ENCODE data around the gene HBP1.
"Not testable (repeated sequence)": the region's sequence is repeated elsewhere in the genome, so short reads cannot be mapped to it uniquely, and the experiment has no call there.

Gene HBP1

DNA sequence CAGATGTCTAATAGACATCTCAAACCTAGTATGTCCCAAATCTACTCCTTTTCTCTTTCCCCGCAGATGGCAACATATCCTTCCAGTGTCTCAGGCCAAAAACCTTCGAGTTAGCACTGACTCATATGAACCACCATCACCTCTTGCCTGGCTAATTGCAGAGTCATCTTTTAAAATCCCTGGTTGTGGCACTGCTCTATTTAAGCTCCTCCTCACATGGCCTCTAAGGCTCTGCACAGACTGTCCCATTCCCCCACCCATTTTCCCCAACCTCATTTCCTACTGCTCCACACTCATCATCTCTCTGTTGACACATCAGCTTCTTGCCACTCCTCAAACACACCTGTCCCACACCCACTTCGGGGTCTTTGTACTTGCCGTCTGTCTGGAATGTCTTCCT, 16.8 kb upstream of the HBP1 start:
- no peak for FAIRE-seq
- DNase-seq (ENCODE audit: insufficient read length, low spot score) = no peak

GRCh38 chr7:107154826-107155225, 14.0 kb upstream of the HBP1 start:
- DNase-seq (ENCODE audit: insufficient read length, low spot score) = no peak
- FAIRE-seq = no peak

- FAIRE-seq; DNase-seq (ENCODE audit: insufficient read length, low spot score): not testable (repeated sequence)
Measured at GRCh38 chr7:107155726-107156125, 13.1 kb upstream of the HBP1 start.

GRCh38 chr7:107157091-107157490, 11.7 kb upstream of the HBP1 start:
- DNase-seq (ENCODE audit: insufficient read length, low spot score) (no peak), FAIRE-seq (no peak)

GRCh38 chr7:107158028-107158427, 10.8 kb upstream of the HBP1 start:
- FAIRE-seq (no peak), DNase-seq (ENCODE audit: insufficient read length, low spot score) (no peak)

DNA sequence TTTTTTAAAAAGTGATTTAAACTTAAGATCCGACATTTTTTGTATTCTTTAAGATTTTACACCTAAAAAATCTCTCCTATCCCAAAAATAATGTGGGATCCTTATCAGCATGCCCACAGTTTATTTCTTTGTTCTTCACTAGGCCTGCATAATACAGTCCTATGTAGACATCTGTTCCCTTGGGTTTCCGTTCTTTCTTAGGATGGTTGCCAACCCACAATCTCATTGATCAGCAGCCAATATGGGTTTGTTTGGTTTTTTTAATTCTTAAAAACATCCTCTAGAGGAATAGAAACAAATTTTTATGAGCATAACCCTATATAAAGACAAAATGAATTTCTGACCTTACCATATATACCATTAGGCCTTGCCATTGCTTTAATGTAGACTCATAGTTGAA, 8.4 kb upstream of the HBP1 start:
- no peak for FAIRE-seq
- DNase-seq (ENCODE audit: insufficient read length, low spot score) = no peak

- FAIRE-seq (no peak), DNase-seq (ENCODE audit: insufficient read length, low spot score) (no peak)
Measured at GRCh38 chr7:107161415-107161814, 7.4 kb upstream of the HBP1 start.

- FAIRE-seq = no peak
- no peak for DNase-seq (ENCODE audit: insufficient read length, low spot score)
Measured at GRCh38 chr7:107162475-107162874, 6.3 kb upstream of the HBP1 start.

- no peak for FAIRE-seq
- DNase-seq (ENCODE audit: insufficient read length, low spot score) = no peak
Measured at GRCh38 chr7:107164092-107164491, 4.7 kb upstream of the HBP1 start.

GRCh38 chr7:107165341-107165740, 3.5 kb upstream of the HBP1 start:
- DNase-seq (ENCODE audit: insufficient read length, low spot score) = no peak
- FAIRE-seq = no peak

- DNase-seq (ENCODE audit: insufficient read length, low spot score) = no peak
- no peak for FAIRE-seq
Measured at GRCh38 chr7:107166736-107167426, 1.9 kb upstream of the HBP1 start.

GRCh38 chr7:107167483-107168232, 1.1 kb upstream of the HBP1 start:
- FAIRE-seq (no peak), DNase-seq (ENCODE audit: insufficient read length, low spot score) (peak; percentile 56)

DNA sequence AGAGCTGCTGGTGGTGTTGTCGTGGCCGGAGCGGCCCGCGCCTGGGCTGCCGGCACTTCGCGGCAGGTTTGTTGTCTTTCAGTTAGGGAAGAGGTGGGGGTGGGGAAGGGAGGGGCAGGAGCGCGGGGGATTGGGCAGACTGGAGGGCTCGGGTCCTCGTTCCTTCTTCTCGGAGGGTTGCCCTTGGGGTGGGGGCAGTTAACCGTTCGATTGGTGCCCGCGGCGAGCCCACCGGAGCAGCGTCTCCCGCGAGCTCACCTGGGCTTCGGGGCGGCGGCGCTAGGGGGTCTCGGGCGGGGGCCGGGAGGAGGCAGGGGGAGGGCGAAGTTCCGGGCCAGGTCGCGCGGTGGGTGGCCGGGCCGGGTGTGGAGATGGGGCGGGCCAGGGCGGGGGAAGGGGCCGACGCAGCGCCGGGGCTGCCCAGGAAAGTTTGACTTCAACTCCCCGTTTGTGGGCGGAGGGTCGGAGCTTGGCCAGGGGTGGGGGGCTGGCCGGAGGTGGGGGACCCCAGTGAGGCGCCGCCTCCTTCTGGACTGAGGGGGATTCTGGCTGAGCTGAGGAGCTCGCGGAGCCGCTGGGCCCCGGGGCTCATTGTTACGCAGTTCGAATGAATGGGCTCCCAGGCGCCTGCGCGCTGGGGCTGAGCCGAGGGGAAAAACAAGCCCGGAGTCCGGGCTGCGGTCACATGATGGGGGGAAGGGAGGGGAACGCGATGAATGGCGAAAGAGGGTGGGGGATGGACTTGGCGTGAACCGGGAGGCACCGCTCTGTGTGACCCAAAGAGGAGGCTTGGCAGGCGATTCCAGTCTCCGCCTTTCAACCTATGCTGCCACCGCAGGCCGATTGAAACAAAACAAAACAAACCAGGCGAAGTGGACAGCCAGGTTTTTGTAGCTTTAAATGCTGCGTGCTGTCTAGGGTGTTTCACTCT, 582 bp downstream of the HBP1 start:
- DNase-seq (ENCODE audit: insufficient read length, low spot score) (peak; percentile 84), FAIRE-seq (peak; percentile 28)

- FAIRE-seq (no peak), DNase-seq (ENCODE audit: insufficient read length, low spot score) (no peak)
Measured at GRCh38 chr7:107170051-107170915, 1.5 kb downstream of the HBP1 start.

DNA sequence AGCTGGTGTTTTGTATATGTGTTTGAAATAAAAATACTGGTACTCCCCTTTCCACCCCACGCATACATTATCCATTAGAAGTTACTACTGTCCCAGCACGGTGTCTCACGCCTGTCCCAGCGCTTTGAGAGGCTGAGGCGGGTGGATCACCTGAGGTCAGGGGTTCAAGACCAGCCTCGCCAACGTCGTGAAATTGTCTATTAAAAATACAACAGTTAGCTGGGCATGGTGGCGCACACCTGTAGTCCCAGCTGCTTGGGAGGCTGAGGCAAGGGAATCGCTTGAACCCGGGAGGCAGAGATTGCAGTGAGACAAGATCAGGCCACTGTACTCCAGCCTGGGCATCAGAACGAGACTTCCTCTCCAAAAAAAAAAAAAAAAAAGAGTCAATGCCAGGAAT, 2.7 kb downstream of the HBP1 start:
- DNase-seq (ENCODE audit: insufficient read length, low spot score) (no peak), FAIRE-seq (no peak)

GRCh38 chr7:107172276-107173032, 3.7 kb downstream of the HBP1 start:
- DNase-seq (ENCODE audit: insufficient read length, low spot score) (no peak), FAIRE-seq (no peak)

DNA sequence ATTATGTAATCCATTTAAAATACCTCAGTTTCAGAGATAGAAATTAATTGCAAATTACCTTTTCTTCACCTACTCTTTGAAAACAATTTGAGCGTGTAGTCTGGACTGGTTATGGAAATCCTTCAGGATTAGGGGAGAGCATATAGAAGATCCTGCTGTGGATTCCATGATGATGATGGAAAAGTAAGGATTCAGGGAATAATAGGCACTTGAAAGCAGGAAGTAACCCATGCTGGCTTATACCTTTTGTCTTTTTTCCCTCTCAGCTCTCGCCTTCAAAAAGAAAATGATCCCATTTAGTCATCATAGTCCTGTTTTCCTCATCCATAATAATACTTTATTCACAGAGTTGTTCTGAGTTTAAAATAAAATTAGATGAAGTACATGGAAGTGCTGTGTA, 4.4 kb downstream of the HBP1 start:
- no peak for DNase-seq (ENCODE audit: insufficient read length, low spot score)
- no peak for FAIRE-seq

- DNase-seq (ENCODE audit: insufficient read length, low spot score) (no peak), FAIRE-seq (no peak)
Measured at GRCh38 chr7:107173691-107174406, 5.0 kb downstream of the HBP1 start.
